K562 (cell line): ENCODE measurements around the gene NDOR1.

Experiments used
- BRD9 ChIP-seq: fragments of 450-650 bp; IDR thresholded peaks from 2 replicates; pipeline ENCODE4 v1.6.1; 2018; ENCODE audit warnings: low read depth; ENCODE audit not compliant: partially characterized antibody
- CBX5 ChIP-seq: IDR thresholded peaks from 2 replicates; pipeline ENCODE4 v1.6.1; 2014; ENCODE audit warnings: low read depth, borderline replicate concordance
- EP300 ChIP-seq: IDR thresholded peaks from 2 replicates; pipeline ENCODE4 v1.6.1; 2012; ENCODE audit warnings: low read length, improper control_type of control experiment
- FOSL1 ChIP-seq: fragments of 200-800 bp; sonication (Bioruptor generic); conservative IDR thresholded peaks from 2 replicates; pipeline ENCODE4 v1.6.1; 2016; ENCODE audit warnings: missing genetic modification characterization, missing compliant biosample characterization
- FOXJ3 ChIP-seq: sonication (generic); formaldehyde crosslinking; IDR thresholded peaks from 2 replicates; pipeline ENCODE4 v1.4.0; 2020; ENCODE audit warnings: mild to moderate bottlenecking, missing genetic modification reagents
- HDGF ChIP-seq: fragments of 450-650 bp; IDR thresholded peaks from 2 replicates; pipeline ENCODE4 v1.6.1; 2016
- HSF4 ChIP-seq: fragments of 250-450 bp; sonication (Bioruptor Pico); IDR thresholded peaks from 2 replicates; pipeline ENCODE4 v2.1.2; 2022; ENCODE audit warnings: mild to moderate bottlenecking, moderate library complexity, borderline replicate concordance
- MAZ ChIP-seq, 2 experiments: fragments of 450-650 bp in 1 of 2; sonication (generic) in 1 of 2; formaldehyde crosslinking; IDR thresholded peaks in 1 of 2; conservative IDR thresholded peaks in 1 of 2; 2 replicates each; pipeline versions ENCODE4 v1.4.0 to v1.5.0; 2020; ENCODE audit warnings: mild to moderate bottlenecking in 1 of 2, missing genetic modification reagents in 1 of 2
- ZNF274 ChIP-seq: IDR thresholded peaks from 2 replicates; pipeline ENCODE4 v1.6.1; 2011; ENCODE audit warnings: low read depth, mild to moderate bottlenecking, low read length, moderate library complexity, borderline replicate concordance

DNA sequence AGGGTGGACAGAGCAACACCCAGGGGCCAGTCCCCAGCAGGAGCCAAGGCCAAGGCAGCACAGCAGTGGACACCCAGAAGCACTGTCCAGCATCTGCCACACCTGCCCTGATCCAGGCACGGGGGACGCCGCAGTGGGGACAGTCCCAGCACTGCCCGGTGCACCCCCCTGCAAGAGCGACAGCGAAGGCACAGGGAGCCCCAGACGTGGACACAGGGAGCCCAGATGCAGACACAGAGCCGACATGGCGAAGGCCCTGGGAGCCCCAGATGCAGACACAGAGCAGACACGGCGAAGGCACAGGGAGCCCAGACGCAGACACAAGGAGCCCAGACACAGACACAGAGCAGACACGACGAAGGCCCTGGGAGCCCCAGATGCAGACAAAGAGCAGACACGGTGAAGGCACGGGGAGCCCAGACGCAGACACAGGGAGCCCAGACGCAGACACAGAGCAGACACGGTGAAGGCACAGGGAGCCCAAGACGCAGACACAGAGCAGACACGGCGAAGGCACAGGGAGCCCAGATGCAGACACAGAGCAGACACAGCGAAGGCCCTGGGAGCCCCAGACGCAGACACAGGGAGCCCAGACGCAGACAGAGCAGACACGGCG lies 21.4 kb upstream of the NDOR1 start:
- TF ChIP-seq FOXJ3, result no peak
- no peak for TF ChIP-seq BRD9
- no peak for TF ChIP-seq EP300
- no peak for TF ChIP-seq CBX5
- TF ChIP-seq FOSL1 (tag), result no peak
- no peak for TF ChIP-seq HDGF
- no peak for TF ChIP-seq HSF4 (CRISPR knock-in tag)
- no peak for TF ChIP-seq ZNF274
- no peak for TF ChIP-seq MAZ (CRISPR knock-in tag; conservative IDR thresholded peaks at IDR 0.05 in 1 of 2, IDR thresholded peaks at IDR 0.05 in 1 of 2)
